GM12892 (cell line): Measurements from ENCODE around the gene EHD2.
A peak's percentile ranks its signal among the peaks of the same experiment; 100 is the strongest.

Experiments used
- POLR2AphosphoS5 ChIP-seq: IDR thresholded peaks from 2 replicates; pipeline ENCODE4 v1.6.1; 2011; ENCODE audit warnings: low read depth, low read length, control low read depth
- TAF1 ChIP-seq: IDR thresholded peaks from 2 replicates; pipeline ENCODE4 v1.6.1; 2011; ENCODE audit warnings: low read depth, mild to moderate bottlenecking, control low read depth, low read length, borderline replicate concordance

- TF ChIP-seq TAF1: no peak
- 0 out of 2 replicates have a peak, but pooled peaks have one; percentile 15 for TF ChIP-seq POLR2AphosphoS5
These were observed 43.9 kb downstream of the EHD2 start for GRCh38 chr19:47756953-47757608.
